HG02588 (cell line): ENCODE measurements around the gene HTT.

Source experiments
- ATAC-seq: cut with Tn5 transposase; IDR thresholded peaks from one replicate; pipeline ENCODE4 v1.9.1; 2021; ENCODE audit warnings: mild to moderate bottlenecking, moderate library complexity; ENCODE audit not compliant: unreplicated experiment

The HTT gene

GRCh38 chr4:3261411-3262207 lies 187.1 kb downstream of the HTT start:
- no peak for ATAC-seq

GRCh38 chr4:3262208-3263052 lies 187.9 kb downstream of the HTT start:
- no peak for ATAC-seq

- no peak for ATAC-seq
Measured at GRCh38 chr4:3263053-3263875, 188.8 kb downstream of the HTT start.

GRCh38 chr4:3263876-3264193 lies 189.4 kb downstream of the HTT start:
- no peak for ATAC-seq

- no peak for ATAC-seq
Measured at GRCh38 chr4:3266076-3266475, 191.6 kb downstream of the HTT start.

GRCh38 chr4:3267576-3268394 lies 193.3 kb downstream of the HTT start:
- ATAC-seq, result no peak

GRCh38 chr4:3268395-3269104 lies 194.1 kb downstream of the HTT start:
- ATAC-seq, result no peak

- no peak for ATAC-seq
Measured at GRCh38 chr4:3269105-3269927, 194.8 kb downstream of the HTT start.

- no peak for ATAC-seq
Measured at GRCh38 chr4:3269991-3270611, 195.6 kb downstream of the HTT start.

- no peak for ATAC-seq
Measured at GRCh38 chr4:3271131-3271530, 196.7 kb downstream of the HTT start.

- ATAC-seq, result no peak
Measured at GRCh38 chr4:3276986-3277385, 202.5 kb downstream of the HTT start.

GRCh38 chr4:3280466-3280865 lies 206.0 kb downstream of the HTT start:
- no peak for ATAC-seq

GRCh38 chr4:3283483-3283882 lies 209.0 kb downstream of the HTT start:
- ATAC-seq, result no peak

- no peak for ATAC-seq
Measured at GRCh38 chr4:3283916-3284315, 209.4 kb downstream of the HTT start.

GRCh38 chr4:3284734-3285557 lies 210.5 kb downstream of the HTT start:
- no peak for ATAC-seq

GRCh38 chr4:3285558-3286334 lies 211.3 kb downstream of the HTT start:
- peak; percentile 82 for ATAC-seq
